ENCODE results near the gene SPTBN4. TPM values are rescaled to one million over a fixed set of nuclear protein-coding genes. Genes with fewer than 3 reads are reported as not detected.

SPTBN4 gene
- total RNA-seq, 1 donor from 2014 or later = 0.17 TPM

DNA sequence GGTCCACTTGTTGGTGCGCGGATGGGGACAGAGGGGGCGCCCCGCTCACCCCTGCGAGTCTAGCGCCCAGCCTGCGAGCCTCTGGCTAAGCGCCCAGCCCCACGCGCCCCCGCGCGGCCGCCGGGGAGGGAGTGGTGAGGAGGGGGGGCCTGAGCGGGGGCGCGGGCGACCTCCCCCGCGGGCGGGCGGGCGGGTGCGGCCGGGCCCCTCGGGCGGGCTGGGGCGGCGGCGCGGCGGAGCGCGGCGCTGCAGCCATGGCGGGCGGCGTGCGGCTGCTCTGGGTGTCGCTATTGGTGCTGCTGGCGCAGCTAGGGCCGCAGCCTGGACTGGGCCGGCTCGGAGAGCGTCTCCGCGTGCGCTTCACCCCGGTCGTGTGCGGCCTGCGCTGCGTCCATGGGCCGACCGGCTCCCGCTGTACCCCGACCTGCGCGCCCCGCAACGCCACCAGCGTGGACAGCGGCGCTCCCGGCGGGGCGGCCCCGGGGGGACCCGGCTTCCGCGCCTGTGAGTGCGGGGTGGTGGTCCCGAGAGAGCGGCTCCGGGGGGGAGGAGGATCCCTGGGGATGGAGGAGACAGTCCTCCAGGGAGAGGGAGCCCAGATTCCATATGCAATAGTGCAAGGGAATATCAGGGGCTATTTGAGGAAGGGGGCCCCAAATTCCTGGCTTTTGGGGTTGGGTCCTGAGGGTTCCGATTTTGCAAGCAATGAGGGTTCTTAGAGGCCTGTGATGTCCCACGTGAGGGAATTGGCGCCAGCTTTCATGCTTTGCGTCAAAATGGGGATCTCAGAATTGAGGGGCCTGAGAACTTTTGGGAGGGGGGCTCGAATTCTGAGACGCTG is 134.6 kb downstream of the SPTBN4 start, which contains the start of gene LTBP4:
Gene LTBP4 (plus strand): TSS at position 236 of the 841 bp plus-strand sequence. CDS start 19 bp downstream, at position 255.
- H3K4me3 ChIP-seq (ENCODE audit: low read depth, low read length) = peak within 1 kb of the TSS; percentile 60
- TF ChIP-seq, protein P1, sequence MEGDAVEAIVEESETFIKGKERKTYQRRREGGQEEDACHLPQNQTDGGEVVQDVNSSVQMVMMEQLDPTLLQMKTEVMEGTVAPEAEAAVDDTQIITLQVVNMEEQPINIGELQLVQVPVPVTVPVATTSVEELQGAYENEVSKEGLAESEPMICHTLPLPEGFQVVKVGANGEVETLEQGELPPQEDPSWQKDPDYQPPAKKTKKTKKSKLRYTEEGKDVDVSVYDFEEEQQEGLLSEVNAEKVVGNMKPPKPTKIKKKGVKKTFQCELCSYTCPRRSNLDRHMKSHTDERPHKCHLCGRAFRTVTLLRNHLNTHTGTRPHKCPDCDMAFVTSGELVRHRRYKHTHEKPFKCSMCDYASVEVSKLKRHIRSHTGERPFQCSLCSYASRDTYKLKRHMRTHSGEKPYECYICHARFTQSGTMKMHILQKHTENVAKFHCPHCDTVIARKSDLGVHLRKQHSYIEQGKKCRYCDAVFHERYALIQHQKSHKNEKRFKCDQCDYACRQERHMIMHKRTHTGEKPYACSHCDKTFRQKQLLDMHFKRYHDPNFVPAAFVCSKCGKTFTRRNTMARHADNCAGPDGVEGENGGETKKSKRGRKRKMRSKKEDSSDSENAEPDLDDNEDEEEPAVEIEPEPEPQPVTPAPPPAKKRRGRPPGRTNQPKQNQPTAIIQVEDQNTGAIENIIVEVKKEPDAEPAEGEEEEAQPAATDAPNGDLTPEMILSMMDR (conservative IDR thresholded peaks at IDR 0.05; ENCODE audit: low read depth, low read length) = no peak
- no peak for DNase-seq (ENCODE audit: low read depth)

DNA sequence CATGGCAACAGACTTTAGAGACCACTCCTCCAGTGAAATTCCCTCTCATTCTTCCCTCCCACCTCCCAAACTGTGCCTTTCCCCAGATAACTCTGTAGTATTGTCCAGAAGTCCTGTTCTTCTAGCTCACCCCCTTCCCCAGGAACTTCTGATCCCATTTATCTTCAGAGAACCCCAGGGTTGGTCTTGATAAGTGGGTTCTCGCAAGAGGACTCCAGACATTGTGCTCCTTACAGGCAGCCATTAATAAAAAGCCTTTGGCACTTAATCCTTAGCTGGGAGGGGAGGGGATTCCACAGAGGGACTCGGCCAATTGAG is 136.2 kb downstream of the SPTBN4 start:
- DNase-seq (ENCODE audit: low read depth) = no peak
- TF ChIP-seq, protein P1 (conservative IDR thresholded peaks at IDR 0.05; ENCODE audit: low read depth, low read length) = no peak
- H3K4me3 ChIP-seq (ENCODE audit: low read depth, low read length) = peak overlapping the region; percentile 60

DNA sequence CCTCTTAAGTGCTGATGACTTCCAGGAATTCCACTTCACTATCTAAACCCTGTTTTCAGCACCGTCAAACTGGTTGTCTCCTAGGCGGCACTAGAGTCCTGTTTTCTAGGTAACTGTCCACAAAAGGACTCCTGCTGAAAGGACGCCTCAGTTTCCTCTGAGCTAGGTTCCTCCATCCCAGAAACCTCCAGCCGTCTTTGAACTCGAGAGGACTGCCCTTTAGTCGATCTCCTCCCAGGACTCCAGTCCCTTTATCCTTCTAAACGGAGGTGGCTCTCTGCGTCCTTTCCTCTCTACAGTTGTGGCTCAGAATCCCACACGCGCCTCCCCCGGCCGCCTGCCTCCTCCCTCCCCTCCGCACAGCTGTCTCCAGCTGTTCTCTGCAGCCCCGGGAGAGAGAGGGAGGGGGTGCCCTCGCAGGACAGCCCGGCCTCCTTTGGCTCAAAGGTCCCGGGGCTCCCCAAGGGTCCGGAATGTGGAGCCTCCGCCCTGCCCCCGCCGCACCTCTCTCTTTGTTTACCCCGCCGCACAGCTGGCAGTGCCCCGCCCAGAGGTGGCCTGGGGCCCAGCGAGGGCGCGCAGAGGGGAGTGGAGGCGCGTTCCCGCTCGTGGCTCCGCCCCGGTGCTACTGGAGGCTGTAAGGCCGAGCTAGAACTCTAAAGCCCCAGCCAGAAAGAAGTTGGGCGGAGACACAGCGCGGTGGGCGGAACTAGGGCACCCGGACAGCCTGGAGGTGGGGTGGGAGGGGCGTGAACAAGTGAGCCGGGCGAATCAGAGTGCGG is 136.8 kb downstream of the SPTBN4 start:
- peak overlapping the region; percentile 60 for H3K4me3 ChIP-seq (ENCODE audit: low read depth, low read length)
- TF ChIP-seq, protein P1 (conservative IDR thresholded peaks at IDR 0.05; ENCODE audit: low read depth, low read length) = no peak
- DNase-seq (ENCODE audit: low read depth) = peak; percentile 72

DNA sequence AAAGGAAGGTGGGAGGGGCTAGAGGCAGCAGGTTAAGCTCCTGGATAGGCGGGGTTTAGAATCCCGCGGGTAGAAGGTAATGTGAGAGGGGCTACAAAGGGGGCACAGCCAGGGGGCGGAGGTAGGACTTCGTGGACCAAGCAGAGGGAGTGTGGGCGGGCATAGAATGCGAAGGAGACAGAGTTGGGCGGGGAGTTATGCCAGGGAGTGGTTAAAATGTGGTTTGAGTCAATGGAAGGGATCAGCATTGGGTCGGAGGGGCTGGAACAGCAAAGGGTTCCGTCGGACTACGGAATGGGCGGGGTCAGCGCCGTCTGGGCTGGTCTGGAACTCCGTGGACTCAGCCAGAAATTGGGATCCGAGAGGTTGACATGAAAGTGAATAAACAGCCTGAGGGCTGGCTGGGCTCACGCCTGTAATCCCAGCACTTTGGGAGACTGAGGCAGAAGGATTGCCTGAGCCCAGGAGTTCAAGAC is 137.4 kb downstream of the SPTBN4 start:
- DNase-seq (ENCODE audit: low read depth) = no peak
- H3K4me3 ChIP-seq (ENCODE audit: low read depth, low read length) = peak overlapping the region; percentile 11
- TF ChIP-seq, protein P1 (conservative IDR thresholded peaks at IDR 0.05; ENCODE audit: low read depth, low read length) = no peak

DNA sequence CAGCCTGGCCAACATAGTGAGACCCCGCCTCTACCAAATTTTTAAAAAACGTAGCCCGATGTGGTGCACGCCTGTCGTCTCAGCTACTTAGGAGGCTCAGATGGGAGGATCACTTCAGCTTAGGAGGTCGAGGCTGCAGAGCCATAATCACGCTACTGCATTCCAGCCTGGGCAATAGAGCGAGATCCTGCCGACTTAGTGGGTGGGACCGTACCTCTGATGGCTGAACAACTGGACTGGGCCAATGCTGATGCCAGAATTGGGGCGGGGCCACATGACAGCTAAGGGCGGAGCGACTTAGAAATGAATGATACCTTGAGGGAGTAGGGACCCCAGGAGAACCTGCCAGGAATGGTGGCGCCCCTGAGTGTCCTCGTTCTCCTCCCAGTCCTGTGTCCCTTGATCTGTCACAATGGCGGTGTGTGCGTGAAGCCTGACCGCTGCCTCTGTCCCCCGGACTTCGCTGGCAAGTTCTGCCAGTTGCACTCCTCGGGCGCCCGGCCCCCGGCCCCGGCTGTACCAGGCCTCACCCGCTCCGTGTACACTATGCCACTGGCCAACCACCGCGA is 137.9 kb downstream of the SPTBN4 start:
- TF ChIP-seq, protein P1 (conservative IDR thresholded peaks at IDR 0.05; ENCODE audit: low read depth, low read length) = no peak
- peak overlapping the region; percentile 67 for H3K4me3 ChIP-seq (ENCODE audit: low read depth, low read length)
- no peak for DNase-seq (ENCODE audit: low read depth)

DNA sequence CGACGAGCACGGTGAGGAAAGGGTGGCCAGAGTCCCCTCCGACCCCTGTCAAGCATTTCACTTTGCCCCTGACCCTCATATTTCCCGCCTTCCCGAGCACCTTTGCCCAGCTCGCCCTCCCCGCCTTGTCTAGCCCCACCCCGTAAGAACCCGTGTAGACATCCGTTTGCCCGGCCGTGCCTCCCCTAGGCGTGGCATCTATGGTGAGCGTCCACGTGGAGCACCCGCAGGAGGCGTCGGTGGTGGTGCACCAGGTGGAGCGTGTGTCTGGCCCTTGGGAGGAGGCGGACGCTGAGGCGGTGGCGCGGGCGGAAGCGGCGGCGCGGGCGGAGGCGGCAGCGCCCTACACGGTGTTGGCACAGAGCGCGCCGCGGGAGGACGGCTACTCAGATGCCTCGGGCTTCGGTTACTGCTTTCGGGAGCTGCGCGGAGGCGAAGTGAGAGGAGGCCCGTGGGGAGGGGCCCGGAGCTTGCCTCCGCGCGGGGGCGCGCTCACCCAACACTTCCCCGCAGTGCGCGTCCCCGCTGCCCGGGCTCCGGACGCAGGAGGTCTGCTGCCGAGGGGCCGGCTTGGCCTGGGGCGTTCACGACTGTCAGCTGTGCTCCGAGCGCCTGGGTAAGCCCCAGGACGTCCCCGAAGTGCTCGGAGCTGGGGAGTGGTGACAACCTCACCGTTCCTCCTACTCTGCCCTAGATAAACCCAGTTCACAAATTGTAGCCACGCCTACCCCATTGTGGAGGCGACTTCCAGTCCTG is 138.6 kb downstream of the SPTBN4 start:
- peak overlapping the region; percentile 67 for H3K4me3 ChIP-seq (ENCODE audit: low read depth, low read length)
- TF ChIP-seq, protein P1 (conservative IDR thresholded peaks at IDR 0.05; ENCODE audit: low read depth, low read length) = peak; percentile 27
- DNase-seq (ENCODE audit: low read depth) = no peak

Measured in epithelial cell of proximal tubule (primary cell).